ENCODE data around the gene CEMP1. TPM values are rescaled to one million over a fixed set of nuclear protein-coding genes. Genes with fewer than 3 reads are reported as not detected.

Gene CEMP1
- total RNA-seq, 1 experiment from 2014 or later, result 0.15 TPM

DNA sequence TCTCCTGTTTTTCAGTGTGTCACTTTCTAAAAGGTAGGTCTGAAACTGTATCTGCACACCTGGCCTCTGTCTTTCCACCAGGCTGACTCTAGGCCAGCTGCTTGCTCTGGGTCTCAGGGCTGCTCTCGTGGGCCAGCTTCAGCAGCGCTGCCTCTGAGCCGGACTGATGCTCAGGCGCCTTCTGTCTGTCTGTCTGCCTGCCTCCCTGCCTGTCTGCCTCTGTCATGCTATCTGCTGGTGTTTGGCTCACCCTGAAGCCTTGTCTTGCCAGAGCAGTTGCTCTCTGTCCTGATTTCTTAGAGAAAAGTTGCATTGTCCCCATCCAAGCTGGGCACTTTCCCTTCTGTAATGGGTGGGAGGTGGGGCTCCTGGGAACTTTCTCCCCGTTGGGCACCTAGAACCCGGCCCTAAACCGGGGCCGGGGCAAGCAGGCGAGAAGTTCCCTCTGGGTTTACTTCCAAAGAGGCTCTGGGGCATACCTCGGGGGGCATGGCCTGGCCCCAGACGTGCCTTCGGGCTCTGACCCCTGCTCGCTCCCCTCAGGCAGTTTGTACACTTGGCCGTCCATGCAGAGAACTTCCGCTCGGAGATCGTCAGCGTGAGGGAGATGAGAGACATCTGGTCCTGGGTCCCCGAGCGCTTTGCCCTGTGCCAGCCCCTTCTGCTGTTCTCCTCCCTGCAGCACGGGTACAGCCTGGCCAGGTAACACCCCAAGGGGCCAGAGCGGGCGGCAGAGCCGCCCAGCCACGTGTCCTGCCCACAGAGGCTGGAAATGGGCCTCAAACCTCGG, 33.3 kb downstream of the CEMP1 start:
- peaks cover 5% of the 10 kb centered on the region for H3K36me3 Mint-ChIP-seq
- no peaks in the 10 kb centered on the region for H3K27me3 Mint-ChIP-seq (ENCODE audit: low read depth)
- H3K27ac Mint-ChIP-seq, result peak overlapping the region; percentile 16
- no peaks in the 10 kb centered on the region for H3K9me3 Mint-ChIP-seq
- TF ChIP-seq ZNF138 (CRISPR knock-in tag; conservative IDR thresholded peaks at IDR 0.05), result no peak
- no peak for TF ChIP-seq NFYB (CRISPR knock-in tag; conservative IDR thresholded peaks at IDR 0.05; ENCODE audit: low read depth)
- TF ChIP-seq SP1 (CRISPR knock-in tag; conservative IDR thresholded peaks at IDR 0.05), result no peak
- TF ChIP-seq, protein P1, sequence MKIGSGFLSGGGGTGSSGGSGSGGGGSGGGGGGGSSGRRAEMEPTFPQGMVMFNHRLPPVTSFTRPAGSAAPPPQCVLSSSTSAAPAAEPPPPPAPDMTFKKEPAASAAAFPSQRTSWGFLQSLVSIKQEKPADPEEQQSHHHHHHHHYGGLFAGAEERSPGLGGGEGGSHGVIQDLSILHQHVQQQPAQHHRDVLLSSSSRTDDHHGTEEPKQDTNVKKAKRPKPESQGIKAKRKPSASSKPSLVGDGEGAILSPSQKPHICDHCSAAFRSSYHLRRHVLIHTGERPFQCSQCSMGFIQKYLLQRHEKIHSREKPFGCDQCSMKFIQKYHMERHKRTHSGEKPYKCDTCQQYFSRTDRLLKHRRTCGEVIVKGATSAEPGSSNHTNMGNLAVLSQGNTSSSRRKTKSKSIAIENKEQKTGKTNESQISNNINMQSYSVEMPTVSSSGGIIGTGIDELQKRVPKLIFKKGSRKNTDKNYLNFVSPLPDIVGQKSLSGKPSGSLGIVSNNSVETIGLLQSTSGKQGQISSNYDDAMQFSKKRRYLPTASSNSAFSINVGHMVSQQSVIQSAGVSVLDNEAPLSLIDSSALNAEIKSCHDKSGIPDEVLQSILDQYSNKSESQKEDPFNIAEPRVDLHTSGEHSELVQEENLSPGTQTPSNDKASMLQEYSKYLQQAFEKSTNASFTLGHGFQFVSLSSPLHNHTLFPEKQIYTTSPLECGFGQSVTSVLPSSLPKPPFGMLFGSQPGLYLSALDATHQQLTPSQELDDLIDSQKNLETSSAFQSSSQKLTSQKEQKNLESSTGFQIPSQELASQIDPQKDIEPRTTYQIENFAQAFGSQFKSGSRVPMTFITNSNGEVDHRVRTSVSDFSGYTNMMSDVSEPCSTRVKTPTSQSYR (CRISPR knock-in tag; IDR thresholded peaks at IDR 0.05), result no peak
- TF ChIP-seq JUN (CRISPR knock-in tag; IDR thresholded peaks at IDR 0.05), result no peak
- TF ChIP-seq, protein P2, sequence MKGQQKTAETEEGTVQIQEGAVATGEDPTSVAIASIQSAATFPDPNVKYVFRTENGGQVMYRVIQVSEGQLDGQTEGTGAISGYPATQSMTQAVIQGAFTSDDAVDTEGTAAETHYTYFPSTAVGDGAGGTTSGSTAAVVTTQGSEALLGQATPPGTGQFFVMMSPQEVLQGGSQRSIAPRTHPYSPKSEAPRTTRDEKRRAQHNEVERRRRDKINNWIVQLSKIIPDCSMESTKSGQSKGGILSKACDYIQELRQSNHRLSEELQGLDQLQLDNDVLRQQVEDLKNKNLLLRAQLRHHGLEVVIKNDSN (CRISPR knock-in tag; IDR thresholded peaks at IDR 0.05), result no peak
- no peak for TF ChIP-seq ZNF232 (CRISPR knock-in tag; IDR thresholded peaks at IDR 0.05)
- TF ChIP-seq TEAD4 (CRISPR knock-in tag; IDR thresholded peaks at IDR 0.05), result no peak
- TF ChIP-seq, protein P3, sequence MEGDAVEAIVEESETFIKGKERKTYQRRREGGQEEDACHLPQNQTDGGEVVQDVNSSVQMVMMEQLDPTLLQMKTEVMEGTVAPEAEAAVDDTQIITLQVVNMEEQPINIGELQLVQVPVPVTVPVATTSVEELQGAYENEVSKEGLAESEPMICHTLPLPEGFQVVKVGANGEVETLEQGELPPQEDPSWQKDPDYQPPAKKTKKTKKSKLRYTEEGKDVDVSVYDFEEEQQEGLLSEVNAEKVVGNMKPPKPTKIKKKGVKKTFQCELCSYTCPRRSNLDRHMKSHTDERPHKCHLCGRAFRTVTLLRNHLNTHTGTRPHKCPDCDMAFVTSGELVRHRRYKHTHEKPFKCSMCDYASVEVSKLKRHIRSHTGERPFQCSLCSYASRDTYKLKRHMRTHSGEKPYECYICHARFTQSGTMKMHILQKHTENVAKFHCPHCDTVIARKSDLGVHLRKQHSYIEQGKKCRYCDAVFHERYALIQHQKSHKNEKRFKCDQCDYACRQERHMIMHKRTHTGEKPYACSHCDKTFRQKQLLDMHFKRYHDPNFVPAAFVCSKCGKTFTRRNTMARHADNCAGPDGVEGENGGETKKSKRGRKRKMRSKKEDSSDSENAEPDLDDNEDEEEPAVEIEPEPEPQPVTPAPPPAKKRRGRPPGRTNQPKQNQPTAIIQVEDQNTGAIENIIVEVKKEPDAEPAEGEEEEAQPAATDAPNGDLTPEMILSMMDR (IDR thresholded peaks at IDR 0.05), result no peak
- ChIA-PET CTCF (interaction anchor here (1.0 kb wide), 1 partner anchor 23 kb away, joined by 3 read pairs; no protein-coding TSS in a partner anchor), POLR2A (no interaction called here)
- H3K4me3 Mint-ChIP-seq, result no peak overlapping the region
- peaks cover 4% of the 10 kb centered on the region for H3K4me1 Mint-ChIP-seq
- DNase-seq (ENCODE audit: low spot score), result no peak
- ATAC-seq, result no peak

DNA sequence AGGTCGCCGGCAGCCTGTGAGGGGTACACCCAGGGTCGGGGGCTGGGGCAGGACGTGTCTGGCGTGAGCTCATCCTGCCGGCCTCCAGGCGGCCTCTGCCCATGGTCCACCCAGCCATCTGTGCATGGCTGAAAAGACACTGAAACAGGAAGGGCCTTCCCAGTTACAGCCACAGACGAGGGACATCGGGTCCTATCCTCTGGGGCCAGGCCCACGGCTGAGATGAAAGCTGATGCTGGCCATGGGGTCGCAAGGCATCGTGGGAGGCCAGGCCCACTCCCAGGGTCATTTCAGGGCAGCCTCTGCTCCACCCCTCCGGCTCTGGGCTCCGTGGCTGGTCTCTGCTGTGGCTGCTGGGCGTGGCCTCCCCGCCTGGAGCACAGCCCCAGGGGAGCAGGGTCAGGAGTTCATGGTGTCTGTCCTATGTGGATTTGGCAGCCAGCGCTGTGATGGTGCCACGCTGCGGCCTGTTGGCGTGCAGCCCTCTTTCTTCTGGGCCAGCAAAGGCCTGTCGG, 34.0 kb downstream of the CEMP1 start:
- no peak for DNase-seq (ENCODE audit: low spot score)
- no peak for ATAC-seq
- peaks cover 4% of the 10 kb centered on the region for H3K4me1 Mint-ChIP-seq
- H3K27me3 Mint-ChIP-seq (ENCODE audit: low read depth), result no peaks in the 10 kb centered on the region
- no peak overlapping the region for H3K4me3 Mint-ChIP-seq
- TF ChIP-seq ZNF138 (CRISPR knock-in tag; conservative IDR thresholded peaks at IDR 0.05) (no peak), FOXJ3 (CRISPR knock-in tag; IDR thresholded peaks at IDR 0.05; ENCODE audit: borderline replicate concordance) (no peak)
- TF ChIP-seq, protein P4, sequence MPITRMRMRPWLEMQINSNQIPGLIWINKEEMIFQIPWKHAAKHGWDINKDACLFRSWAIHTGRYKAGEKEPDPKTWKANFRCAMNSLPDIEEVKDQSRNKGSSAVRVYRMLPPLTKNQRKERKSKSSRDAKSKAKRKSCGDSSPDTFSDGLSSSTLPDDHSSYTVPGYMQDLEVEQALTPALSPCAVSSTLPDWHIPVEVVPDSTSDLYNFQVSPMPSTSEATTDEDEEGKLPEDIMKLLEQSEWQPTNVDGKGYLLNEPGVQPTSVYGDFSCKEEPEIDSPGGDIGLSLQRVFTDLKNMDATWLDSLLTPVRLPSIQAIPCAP (CRISPR knock-in tag; IDR thresholded peaks at IDR 0.05), result no peak
- TF ChIP-seq, protein P5, sequence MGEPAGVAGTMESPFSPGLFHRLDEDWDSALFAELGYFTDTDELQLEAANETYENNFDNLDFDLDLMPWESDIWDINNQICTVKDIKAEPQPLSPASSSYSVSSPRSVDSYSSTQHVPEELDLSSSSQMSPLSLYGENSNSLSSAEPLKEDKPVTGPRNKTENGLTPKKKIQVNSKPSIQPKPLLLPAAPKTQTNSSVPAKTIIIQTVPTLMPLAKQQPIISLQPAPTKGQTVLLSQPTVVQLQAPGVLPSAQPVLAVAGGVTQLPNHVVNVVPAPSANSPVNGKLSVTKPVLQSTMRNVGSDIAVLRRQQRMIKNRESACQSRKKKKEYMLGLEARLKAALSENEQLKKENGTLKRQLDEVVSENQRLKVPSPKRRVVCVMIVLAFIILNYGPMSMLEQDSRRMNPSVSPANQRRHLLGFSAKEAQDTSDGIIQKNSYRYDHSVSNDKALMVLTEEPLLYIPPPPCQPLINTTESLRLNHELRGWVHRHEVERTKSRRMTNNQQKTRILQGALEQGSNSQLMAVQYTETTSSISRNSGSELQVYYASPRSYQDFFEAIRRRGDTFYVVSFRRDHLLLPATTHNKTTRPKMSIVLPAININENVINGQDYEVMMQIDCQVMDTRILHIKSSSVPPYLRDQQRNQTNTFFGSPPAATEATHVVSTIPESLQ (CRISPR knock-in tag; IDR thresholded peaks at IDR 0.05), result no peak
- TF ChIP-seq, protein P6, sequence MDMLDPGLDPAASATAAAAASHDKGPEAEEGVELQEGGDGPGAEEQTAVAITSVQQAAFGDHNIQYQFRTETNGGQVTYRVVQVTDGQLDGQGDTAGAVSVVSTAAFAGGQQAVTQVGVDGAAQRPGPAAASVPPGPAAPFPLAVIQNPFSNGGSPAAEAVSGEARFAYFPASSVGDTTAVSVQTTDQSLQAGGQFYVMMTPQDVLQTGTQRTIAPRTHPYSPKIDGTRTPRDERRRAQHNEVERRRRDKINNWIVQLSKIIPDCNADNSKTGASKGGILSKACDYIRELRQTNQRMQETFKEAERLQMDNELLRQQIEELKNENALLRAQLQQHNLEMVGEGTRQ (CRISPR knock-in tag; IDR thresholded peaks at IDR 0.05), result no peak
- TF ChIP-seq, protein P7, sequence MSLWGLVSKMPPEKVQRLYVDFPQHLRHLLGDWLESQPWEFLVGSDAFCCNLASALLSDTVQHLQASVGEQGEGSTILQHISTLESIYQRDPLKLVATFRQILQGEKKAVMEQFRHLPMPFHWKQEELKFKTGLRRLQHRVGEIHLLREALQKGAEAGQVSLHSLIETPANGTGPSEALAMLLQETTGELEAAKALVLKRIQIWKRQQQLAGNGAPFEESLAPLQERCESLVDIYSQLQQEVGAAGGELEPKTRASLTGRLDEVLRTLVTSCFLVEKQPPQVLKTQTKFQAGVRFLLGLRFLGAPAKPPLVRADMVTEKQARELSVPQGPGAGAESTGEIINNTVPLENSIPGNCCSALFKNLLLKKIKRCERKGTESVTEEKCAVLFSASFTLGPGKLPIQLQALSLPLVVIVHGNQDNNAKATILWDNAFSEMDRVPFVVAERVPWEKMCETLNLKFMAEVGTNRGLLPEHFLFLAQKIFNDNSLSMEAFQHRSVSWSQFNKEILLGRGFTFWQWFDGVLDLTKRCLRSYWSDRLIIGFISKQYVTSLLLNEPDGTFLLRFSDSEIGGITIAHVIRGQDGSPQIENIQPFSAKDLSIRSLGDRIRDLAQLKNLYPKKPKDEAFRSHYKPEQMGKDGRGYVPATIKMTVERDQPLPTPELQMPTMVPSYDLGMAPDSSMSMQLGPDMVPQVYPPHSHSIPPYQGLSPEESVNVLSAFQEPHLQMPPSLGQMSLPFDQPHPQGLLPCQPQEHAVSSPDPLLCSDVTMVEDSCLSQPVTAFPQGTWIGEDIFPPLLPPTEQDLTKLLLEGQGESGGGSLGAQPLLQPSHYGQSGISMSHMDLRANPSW (CRISPR knock-in tag; conservative IDR thresholded peaks at IDR 0.05; ENCODE audit: low read depth), result no peak
- peak overlapping the region; percentile 16; the same call in 1 of the 2 replicates for H3K27ac Mint-ChIP-seq
- CTCF ChIA-PET, result interaction anchor here (1.1 kb wide), 1 partner anchor 20 kb away, joined by 3 read pairs; no protein-coding TSS in a partner anchor
- POLR2A ChIA-PET, result no interaction called here
- H3K9me3 Mint-ChIP-seq, result no peaks in the 10 kb centered on the region
- H3K36me3 Mint-ChIP-seq, result peaks cover 5% of the 10 kb centered on the region
